H1 (cell line): ENCODE measurements around the gene REPS2. TPM values are rescaled to one million over a fixed set of nuclear protein-coding genes. Genes with fewer than 3 reads are reported as not detected.

Experiments used
- CTCF ChIA-PET: fragments of 300-600 bp; sonication (Branson Sonifier 250); formaldehyde crosslinking; loops from one replicate; lab custom pipeline; 2021; ENCODE audit not compliant: partially characterized antibody; lab: Charles Lee
- POLR2A ChIA-PET: fragments of 300-600 bp; sonication (Branson Sonifier 250); formaldehyde crosslinking; loops from one replicate; lab custom pipeline; 2021; ENCODE audit warnings: inconsistent platforms; ENCODE audit not compliant: partially characterized antibody; lab: Charles Lee
- DNase-seq, 2 experiments: peaks; one replicate each; pipeline versions ENCODE4 v3.0.0 to v3.0.0-alpha.2; 2010 to 2022; ENCODE audit warnings: low spot score in 2 of 2, low read depth in 1 of 2, mixed read lengths in 1 of 2
- FAIRE-seq: peaks from 2 replicates; lab custom pipeline; 2011; peaks lifted over from hg19 to GRCh38; lab: Jason Lieb, UNC
- H2AFZ ChIP-seq: 2 replicates; pipeline ENCODE4 v1.8.1; 2012; ENCODE audit warnings: low read length, inconsistent platforms
- H2AK5ac ChIP-seq: 2 replicates; pipeline ENCODE4 v1.6.1; 2013; ENCODE audit warnings: low read depth, low read length
- H2BK120ac ChIP-seq: replicated peaks from 2 replicates; pipeline ENCODE3; 2013; ENCODE audit warnings: low read depth, low read length, inconsistent platforms
- H2BK12ac ChIP-seq: 2 replicates; pipeline ENCODE4 v1.6.1; 2013; ENCODE audit warnings: low read depth, low read length
- H2BK15ac ChIP-seq: 2 replicates; pipeline ENCODE4 v1.6.1; 2013; ENCODE audit warnings: low read length
- H2BK20ac ChIP-seq: 2 replicates; pipeline ENCODE4 v1.6.1; 2013; ENCODE audit warnings: low read length
- H2BK5ac ChIP-seq: 2 replicates; pipeline ENCODE4 v1.6.1; 2013; ENCODE audit warnings: low read depth, low read length
- H3K14ac ChIP-seq: 2 replicates; pipeline ENCODE4 v1.6.1; 2013; ENCODE audit warnings: inconsistent platforms; ENCODE audit not compliant: insufficient read length
- H3K18ac ChIP-seq: 2 replicates; pipeline ENCODE4 v1.6.1; 2013; ENCODE audit warnings: low read length; ENCODE audit errors: extremely low read depth
- H3K23ac ChIP-seq: 2 replicates; pipeline ENCODE4 v1.6.1; 2013; ENCODE audit warnings: inconsistent platforms; ENCODE audit not compliant: insufficient read length
- H3K23me2 ChIP-seq: 2 replicates; pipeline ENCODE4 v1.6.1; 2013; ENCODE audit warnings: low read depth, low read length
- H3K27ac ChIP-seq: 2 replicates; pipeline ENCODE4 v1.6.1; 2011; ENCODE audit warnings: low read depth, low read length, inconsistent platforms
- H3K27me3 ChIP-seq, 4 experiments: replicated peaks in 1 of 4; 1 replicate in 1 of 4; 2 replicates in 3 of 4; pipeline versions ENCODE4 v1.6.1 to v1.8.1; 2011 to 2013; ENCODE audit warnings: low read length in 3 of 4, mild to moderate bottlenecking in 3 of 4, inconsistent platforms in 2 of 4, mixed read lengths in 2 of 4, moderate library complexity in 1 of 4; ENCODE audit not compliant: control insufficient read depth in 3 of 4, insufficient read depth in 3 of 4; ENCODE audit errors: extremely low read depth in 1 of 4
- H3K36me3 ChIP-seq, 4 experiments: 2 replicates each; pipeline versions ENCODE4 v1.6.1 to v1.8.1; 2011 to 2013; ENCODE audit warnings: mild to moderate bottlenecking in 4 of 4, low read length in 3 of 4, moderate library complexity in 2 of 4, control low read depth in 1 of 4, inconsistent platforms in 1 of 4; ENCODE audit not compliant: insufficient read depth in 4 of 4, control insufficient read depth in 2 of 4
- H3K4ac ChIP-seq: replicated peaks from 2 replicates; pipeline ENCODE3; 2013; ENCODE audit warnings: low read length, low read depth, mixed read lengths, inconsistent platforms; ENCODE audit not compliant: insufficient read length
- H3K4me1 ChIP-seq, 4 experiments: replicated peaks in 1 of 4; 1 replicate in 1 of 4; 2 replicates in 3 of 4; pipeline versions ENCODE4 v1.6.1 to v1.8.1; 2011 to 2013; ENCODE audit warnings: low read length in 3 of 4, inconsistent platforms in 2 of 4, mixed read lengths in 1 of 4; ENCODE audit not compliant: insufficient read depth in 4 of 4, control insufficient read depth in 3 of 4
- H3K4me2 ChIP-seq, 2 experiments: 2 replicates each; pipeline versions ENCODE4 v1.6.1 to v1.8.1; 2011 to 2013; ENCODE audit warnings: low read depth in 2 of 2, low read length in 2 of 2, control low read depth in 1 of 2, inconsistent platforms in 1 of 2, mild to moderate bottlenecking in 1 of 2; ENCODE audit not compliant: insufficient read depth in 1 of 2
- H3K4me3 ChIP-seq, 4 experiments: fragments of 200-600, 300-600 bp in 1 of 4; sonication (generic), shearing (Covaris generic), sonication (Bioruptor Twin) in 1 of 4; 2 replicates each; pipeline versions ENCODE4 v1.5.1 to v1.8.1; 2011 to 2016; ENCODE audit warnings: low read length in 4 of 4, low read depth in 3 of 4, control low read depth in 2 of 4, inconsistent platforms in 2 of 4, mild to moderate bottlenecking in 2 of 4, mixed read lengths in 1 of 4, moderate library complexity in 1 of 4; ENCODE audit not compliant: insufficient read depth in 2 of 4; ENCODE audit errors: extremely low read depth in 1 of 4
- H3K56ac ChIP-seq: replicated peaks from 2 replicates; pipeline ENCODE3; 2013; ENCODE audit warnings: low read depth, mild to moderate bottlenecking, mixed read lengths, low read length, inconsistent platforms; ENCODE audit not compliant: insufficient read length
- H3K79me1 ChIP-seq: 2 replicates; pipeline ENCODE4 v1.6.1; 2013; ENCODE audit warnings: low read depth, low read length, control low read depth
- H3K79me2 ChIP-seq, 2 experiments: 2 replicates each; pipeline versions ENCODE4 v1.6.1 to v1.8.1; 2012 to 2013; ENCODE audit warnings: low read length in 2 of 2, mild to moderate bottlenecking in 2 of 2, inconsistent platforms in 1 of 2; ENCODE audit not compliant: insufficient read depth in 2 of 2, control insufficient read depth in 1 of 2
- H3K9ac ChIP-seq, 4 experiments: replicated peaks in 1 of 4; 1 replicate in 1 of 4; 2 replicates in 3 of 4; pipeline versions ENCODE4 v1.6.1 to v1.8.1; 2011 to 2013; ENCODE audit warnings: low read depth in 3 of 4, low read length in 3 of 4, control low read depth in 2 of 4, mild to moderate bottlenecking in 2 of 4, moderate library complexity in 2 of 4, inconsistent platforms in 1 of 4; ENCODE audit errors: extremely low read depth in 1 of 4
- H3K9me3 ChIP-seq, 2 experiments: 2 replicates each; pipeline versions ENCODE4 v1.6.1 to v1.8.1; 2012 to 2013; ENCODE audit warnings: mild to moderate bottlenecking in 2 of 2, moderate library complexity in 2 of 2, control low read depth in 1 of 2, inconsistent platforms in 1 of 2, low read depth in 1 of 2, low read length in 1 of 2, mixed read lengths in 1 of 2; ENCODE audit not compliant: insufficient read depth in 2 of 2
- H4K20me1 ChIP-seq, 2 experiments: replicated peaks in 1 of 2; 2 replicates each; pipeline versions ENCODE3 to v1.8.1; 2011 to 2013; ENCODE audit warnings: inconsistent platforms in 2 of 2, low read length in 2 of 2, mild to moderate bottlenecking in 1 of 2; ENCODE audit not compliant: insufficient read depth in 2 of 2, control insufficient read depth in 1 of 2
- H4K5ac ChIP-seq: 2 replicates; pipeline ENCODE4 v1.6.1; 2013; ENCODE audit warnings: low read length, low read depth, mixed read lengths, inconsistent platforms; ENCODE audit not compliant: insufficient read length
- H4K8ac ChIP-seq: 2 replicates; pipeline ENCODE4 v1.8.0; 2013; ENCODE audit warnings: mild to moderate bottlenecking, moderate library complexity, low read length, inconsistent platforms; ENCODE audit not compliant: insufficient read depth; ENCODE audit errors: extremely low read depth
- H4K91ac ChIP-seq: replicated peaks from 2 replicates; pipeline ENCODE3; 2013; ENCODE audit warnings: low read length, mixed read lengths, inconsistent platforms; ENCODE audit not compliant: insufficient read length
- BRCA1 ChIP-seq: IDR thresholded peaks from 2 replicates; pipeline ENCODE4 v1.6.1; 2012; ENCODE audit warnings: low read depth, low read length, improper control_type of control experiment
- CTBP2 ChIP-seq: IDR thresholded peaks from 2 replicates; pipeline ENCODE4 v1.7.0; 2011; ENCODE audit warnings: borderline replicate concordance, mild to moderate bottlenecking, moderate library complexity, mixed read lengths, low read length; ENCODE audit not compliant: insufficient read depth, insufficient read length
- EP300 ChIP-seq, 2 experiments: IDR thresholded peaks; 1 replicate in 1 of 2; 2 replicates in 1 of 2; pipeline ENCODE4 v1.6.1; 2011 to 2012; ENCODE audit warnings: low read depth in 2 of 2, low read length in 2 of 2, mild to moderate bottlenecking in 2 of 2, borderline replicate concordance in 1 of 2, inconsistent platforms in 1 of 2, moderate library complexity in 1 of 2
- JUND ChIP-seq: IDR thresholded peaks from 2 replicates; pipeline ENCODE4 v1.6.1; 2011; ENCODE audit warnings: mild to moderate bottlenecking, improper control_type of control experiment, low read length
- KDM1A ChIP-seq: fragments of 200-600, 300-600 bp; sonication (generic); IDR thresholded peaks from 2 replicates; pipeline ENCODE4 v1.7.1; 2016; ENCODE audit warnings: mild to moderate bottlenecking, low read length, borderline replicate concordance
- KDM5A ChIP-seq: fragments of 200-600 bp; IDR thresholded peaks from 2 replicates; pipeline ENCODE4 v1.7.1; 2012; ENCODE audit warnings: mild to moderate bottlenecking, low read length, inconsistent platforms, mixed read lengths
- MAFK ChIP-seq: IDR thresholded peaks from 2 replicates; pipeline ENCODE4 v1.6.1; 2012; ENCODE audit warnings: low read depth, mild to moderate bottlenecking, improper control_type of control experiment, low read length
- PHF8 ChIP-seq: fragments of 200-600 bp; sonication (generic); conservative IDR thresholded peaks from 2 replicates; pipeline ENCODE4 v1.7.1; 2012; ENCODE audit warnings: low read depth, mild to moderate bottlenecking, inconsistent platforms, low read length, moderate library complexity
- SIN3A ChIP-seq, 2 experiments: IDR thresholded peaks in 1 of 2; conservative IDR thresholded peaks in 1 of 2; 2 replicates each; pipeline ENCODE4 v1.6.1; 2011 to 2012; ENCODE audit warnings: low read length in 2 of 2, improper control_type of control experiment in 1 of 2, low read depth in 1 of 2, mild to moderate bottlenecking in 1 of 2
- TCF12 ChIP-seq: IDR thresholded peaks from 2 replicates; pipeline ENCODE4 v1.6.1; 2011; ENCODE audit warnings: low read depth, mild to moderate bottlenecking, low read length
- WGBS, 2 experiments: shearing (Covaris generic) in 1 of 2; methylation state at CpG; one replicate each; pipeline versions ENCODE4 v1.1.6 to v1.1.7; 2013 to 2015; ENCODE audit warnings: low lambda C conversion rate in 2 of 2, mixed read lengths in 2 of 2, inconsistent platforms in 1 of 2, low coverage in 1 of 2, missing lambda C conversion rate in 1 of 2; ENCODE audit not compliant: insufficient replicate concordance in 2 of 2, insufficient coverage in 1 of 2, insufficient read length in 1 of 2; ENCODE audit errors: extremely low coverage in 1 of 2, missing lambda C conversion rate in 1 of 2; 5-methylcytosine and 5-hydroxymethylcytosine counted together
- polyA plus RNA-seq, 7 experiments: library from polyadenylated mRNA; depleted of rRNA in 3 of 7; stranded (reverse) in 5 of 7; unstranded in 2 of 7; fragments of >200 nt in 5 of 7; fragments of 200-250 nt in 2 of 7; gene quantifications; 1 replicate in 5 of 7; 2 replicates in 1 of 7; 4 replicates in 1 of 7; pipeline versions ENCODE4 v1.2.1 to v1.2.3, GENCODE V29; 2011 to 2013; ENCODE audit warnings: missing spikeins in 2 of 7, mixed read lengths in 2 of 7
- total RNA-seq: library from RNA; stranded (reverse); fragmentation: NEBNext Ultra II Directional; extraction: Animal tissue kit (Norgen Biotek cat#: 25700); gene quantifications from 2 replicates; pipeline ENCODE4 v1.2.1, GENCODE V29; 2021
- TF ChIP-seq, protein P1 (sequence below): IDR thresholded peaks from 2 replicates; pipeline ENCODE4 v1.6.1; 2012; ENCODE audit warnings: low read length, inconsistent platforms
- TF ChIP-seq, protein P2 (sequence below): IDR thresholded peaks from 2 replicates; pipeline ENCODE4 v1.6.1; 2012; ENCODE audit warnings: inconsistent platforms

REPS2 gene
- total and polyA plus RNA-seq, 2 of the 8 experiments (the other 6 are each of a cell fraction or from before 2014, with no cell fraction given): 0.79 to 4.3 TPM

DNA sequence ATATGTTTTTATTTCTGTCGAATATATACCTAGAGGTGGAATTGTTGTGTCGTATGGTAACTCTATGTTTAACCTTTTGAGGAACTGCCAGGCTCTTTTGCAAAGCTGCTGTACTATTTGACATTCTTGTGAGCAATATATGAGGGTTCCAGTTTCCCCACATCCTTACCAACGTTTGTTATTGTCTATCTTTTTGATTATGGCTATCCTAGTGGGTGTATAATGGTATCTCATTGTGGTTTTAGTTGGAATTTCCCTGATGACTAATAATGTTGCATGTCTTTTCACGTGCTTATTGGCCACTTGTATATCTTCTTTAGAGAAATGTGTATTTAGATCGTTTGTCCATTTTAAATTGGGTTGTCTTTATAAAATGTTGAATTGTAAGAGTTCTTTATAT is 24.5 kb downstream of the REPS2 start:
- CTCF ChIA-PET: no interaction called here

More for the DNA sequence above, 24.5 kb downstream of the REPS2 start:
- H2BK15ac ChIP-seq: no peak overlapping the region
- no peak overlapping the region for H2BK20ac ChIP-seq
- H4K20me1 ChIP-seq: no peaks in the 10 kb centered on the region
- no peak overlapping the region for H2AFZ ChIP-seq
- H3K23me2 ChIP-seq: no peaks in the 10 kb centered on the region
- no peak for TF ChIP-seq TCF12
- TF ChIP-seq JUND: no peak
- TF ChIP-seq KDM1A: no peak
- TF ChIP-seq, protein P1, sequence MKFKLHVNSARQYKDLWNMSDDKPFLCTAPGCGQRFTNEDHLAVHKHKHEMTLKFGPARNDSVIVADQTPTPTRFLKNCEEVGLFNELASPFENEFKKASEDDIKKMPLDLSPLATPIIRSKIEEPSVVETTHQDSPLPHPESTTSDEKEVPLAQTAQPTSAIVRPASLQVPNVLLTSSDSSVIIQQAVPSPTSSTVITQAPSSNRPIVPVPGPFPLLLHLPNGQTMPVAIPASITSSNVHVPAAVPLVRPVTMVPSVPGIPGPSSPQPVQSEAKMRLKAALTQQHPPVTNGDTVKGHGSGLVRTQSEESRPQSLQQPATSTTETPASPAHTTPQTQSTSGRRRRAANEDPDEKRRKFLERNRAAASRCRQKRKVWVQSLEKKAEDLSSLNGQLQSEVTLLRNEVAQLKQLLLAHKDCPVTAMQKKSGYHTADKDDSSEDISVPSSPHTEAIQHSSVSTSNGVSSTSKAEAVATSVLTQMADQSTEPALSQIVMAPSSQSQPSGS: no peak
- no peak for TF ChIP-seq EP300 (IDR thresholded peaks at IDR 0.05; ENCODE audit: borderline replicate concordance in 1 of 2, low read depth in 2 of 2, low read length in 2 of 2)
- no peak for TF ChIP-seq SIN3A (conservative IDR thresholded peaks at IDR 0.05 in 1 of 2, IDR thresholded peaks at IDR 0.05 in 1 of 2; ENCODE audit: low read depth in 1 of 2, low read length in 2 of 2)
- TF ChIP-seq, protein P2, sequence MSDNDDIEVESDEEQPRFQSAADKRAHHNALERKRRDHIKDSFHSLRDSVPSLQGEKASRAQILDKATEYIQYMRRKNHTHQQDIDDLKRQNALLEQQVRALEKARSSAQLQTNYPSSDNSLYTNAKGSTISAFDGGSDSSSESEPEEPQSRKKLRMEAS: no peak
- no peak for TF ChIP-seq BRCA1
- no peak for TF ChIP-seq PHF8
- TF ChIP-seq MAFK: no peak
- TF ChIP-seq KDM5A: no peak
- TF ChIP-seq CTBP2: no peak
- no peak overlapping the region for H2BK120ac ChIP-seq
- H2BK5ac ChIP-seq: no peak overlapping the region
- no peak overlapping the region for H2BK12ac ChIP-seq
- no peak overlapping the region for H3K23ac ChIP-seq
- no peaks in the 10 kb centered on the region for H3K79me2 ChIP-seq
- no peaks in the 10 kb centered on the region for H3K36me3 ChIP-seq
- H3K4me2 ChIP-seq: no peak overlapping the region
- 81% methylated on average over 4 of the region's 5 CpGs; no CpG with 5 or more reads in 1 of the 2 experiments for WGBS, 2 experiments
- FAIRE-seq (no peak), DNase-seq (no peak)
- H4K5ac ChIP-seq: no peak overlapping the region
- no peak overlapping the region for H3K18ac ChIP-seq
- H3K56ac ChIP-seq: no peak overlapping the region
- POLR2A ChIA-PET: no interaction called here
- no peaks in the 10 kb centered on the region for H3K4me1 ChIP-seq
- no peak overlapping the region for H3K4ac ChIP-seq
- H3K9me3 ChIP-seq: peaks cover 0 to 2% of the 10 kb centered on the region in 2 experiments; a peak in 1 of 4 replicates
- no peak overlapping the region for H3K27ac ChIP-seq
- no peak overlapping the region for H3K4me3 ChIP-seq
- no peak overlapping the region for H4K91ac ChIP-seq
- no peak overlapping the region for H2AK5ac ChIP-seq
- H4K8ac ChIP-seq: no peak overlapping the region
- no peaks in the 10 kb centered on the region for H3K27me3 ChIP-seq
- no peaks in the 10 kb centered on the region for H3K79me1 ChIP-seq
- H3K9ac ChIP-seq: no peak overlapping the region
- H3K14ac ChIP-seq: no peak overlapping the region
